ENCODE data around the gene SLC37A2.

- TF ChIP-seq EP300 (IDR thresholded peaks at IDR 0.05) (no peak), CTCF (IDR thresholded peaks at IDR 0.05) (no peak), POLR2A (IDR thresholded peaks at IDR 0.05) (no peak), POLR2AphosphoS5 (IDR thresholded peaks at IDR 0.05) (no peak)
Observed at GRCh38 chr11:125083312-125084056, 20.4 kb downstream of the SLC37A2 start.

Data from upper lobe of left lung (tissue), 4 donors.